ENCODE results near the gene NDUFAF8.

The NDUFAF8 gene

GRCh38 chr17:81200695-81201580 is 38.2 kb upstream of the NDUFAF8 start:
- DNase-seq (ENCODE audit: low spot score) = peak; percentile 9

- no peak for DNase-seq (ENCODE audit: low spot score)
These were observed 36.8 kb upstream of the NDUFAF8 start for GRCh38 chr17:81202318-81202717.

- no peak for DNase-seq (ENCODE audit: low spot score)
These were observed 36.0 kb upstream of the NDUFAF8 start for GRCh38 chr17:81203136-81203535.

GRCh38 chr17:81204578-81204977 is 34.5 kb upstream of the NDUFAF8 start:
- DNase-seq (ENCODE audit: low spot score) = no peak

- DNase-seq (ENCODE audit: low spot score) = no peak
These were observed 33.0 kb upstream of the NDUFAF8 start for GRCh38 chr17:81206166-81206565.

- no peak for DNase-seq (ENCODE audit: low spot score)
These were observed 32.5 kb upstream of the NDUFAF8 start for GRCh38 chr17:81206657-81207056.

- DNase-seq (ENCODE audit: low spot score) = no peak
These were observed 31.2 kb upstream of the NDUFAF8 start for GRCh38 chr17:81207610-81208581.

- DNase-seq (ENCODE audit: low spot score) = no peak
These were observed 30.5 kb upstream of the NDUFAF8 start for GRCh38 chr17:81208651-81209050.

- no peak for DNase-seq (ENCODE audit: low spot score)
These were observed 30.0 kb upstream of the NDUFAF8 start for GRCh38 chr17:81209141-81209540.

GRCh38 chr17:81210466-81210865 is 28.7 kb upstream of the NDUFAF8 start:
- no peak for DNase-seq (ENCODE audit: low spot score)

- DNase-seq (ENCODE audit: low spot score) = no peak
These were observed 28.2 kb upstream of the NDUFAF8 start for GRCh38 chr17:81210868-81211267.

GRCh38 chr17:81212365-81212764 is 26.8 kb upstream of the NDUFAF8 start:
- no peak for DNase-seq (ENCODE audit: low spot score)

- DNase-seq (ENCODE audit: low spot score) = no peak
These were observed 25.1 kb upstream of the NDUFAF8 start for GRCh38 chr17:81213978-81214377.

GRCh38 chr17:81217491-81217890 is 21.6 kb upstream of the NDUFAF8 start:
- DNase-seq (ENCODE audit: low spot score) = no peak

GRCh38 chr17:81218459-81218858 is 20.7 kb upstream of the NDUFAF8 start:
- DNase-seq (ENCODE audit: low spot score) = no peak

- DNase-seq (ENCODE audit: low spot score) = no peak
These were observed 20.1 kb upstream of the NDUFAF8 start for GRCh38 chr17:81218991-81219390.

GRCh38 chr17:81219476-81220180 is 19.5 kb upstream of the NDUFAF8 start:
- no peak for DNase-seq (ENCODE audit: low spot score)

GRCh38 chr17:81221371-81221841 is 17.7 kb upstream of the NDUFAF8 start:
- no peak for DNase-seq (ENCODE audit: low spot score)

- no peak for DNase-seq (ENCODE audit: low spot score)
These were observed 17.1 kb upstream of the NDUFAF8 start for GRCh38 chr17:81221842-81222619.

- no peak for DNase-seq (ENCODE audit: low spot score)
These were observed 16.6 kb upstream of the NDUFAF8 start for GRCh38 chr17:81222620-81222905.
